Activated CD8-positive, alpha-beta memory T cell treated with anti-CD3 and anti-CD28 coated beads, Interleukin-2, amount 50 U/mL, for 1 hour (primary cell): ENCODE data around the gene PLIN5.
"Not testable (repeated sequence)": the region's sequence is repeated elsewhere in the genome, so short reads cannot be mapped to it uniquely, and the experiment has no call there.

Experiments used
- DNase-seq: peaks from one replicate; pipeline ENCODE4 v3.0.0-alpha.2; 2020; ENCODE audit errors: extremely low read depth

PLIN5 gene

GRCh38 chr19:4543842-4544647 is 9.0 kb upstream of the PLIN5 start:
- DNase-seq = no peak

- no peak for DNase-seq
Observed at GRCh38 chr19:4542896-4543841, 8.1 kb upstream of the PLIN5 start.

- not testable (repeated sequence) for DNase-seq
Observed at GRCh38 chr19:4541806-4542145, 6.8 kb upstream of the PLIN5 start.

- DNase-seq = no peak
Observed at GRCh38 chr19:4541114-4541805, 6.2 kb upstream of the PLIN5 start.

GRCh38 chr19:4539693-4540581 is 4.9 kb upstream of the PLIN5 start, which contains the start of gene LRG1:
Gene LRG1 (minus strand): TSS chr19:4540036. CDS start chr19:4540013, 23 bp downstream.
- DNase-seq = no peak

GRCh38 chr19:4539169-4539692 is 4.2 kb upstream of the PLIN5 start:
- no peak for DNase-seq

- DNase-seq = no peak
Observed at GRCh38 chr19:4538601-4538954, 3.6 kb upstream of the PLIN5 start.

GRCh38 chr19:4537953-4538600 is 3.1 kb upstream of the PLIN5 start:
- no peak for DNase-seq

- DNase-seq = no peak
Observed at GRCh38 chr19:4536798-4537197, 1.8 kb upstream of the PLIN5 start.

- no peak for DNase-seq
Observed at GRCh38 chr19:4533835-4534424, 1.1 kb downstream of the PLIN5 start.

GRCh38 chr19:4533334-4533733 is 1.7 kb downstream of the PLIN5 start:
- no peak for DNase-seq

- no peak for DNase-seq
Observed at GRCh38 chr19:4531562-4532165, 3.4 kb downstream of the PLIN5 start.

- no peak for DNase-seq
Observed at GRCh38 chr19:4529924-4530522, 5.0 kb downstream of the PLIN5 start.

GRCh38 chr19:4528843-4529242 is 6.2 kb downstream of the PLIN5 start:
- no peak for DNase-seq

- DNase-seq = not testable (repeated sequence)
Observed at GRCh38 chr19:4527377-4527776, 7.6 kb downstream of the PLIN5 start.

GRCh38 chr19:4525563-4526002 is 9.4 kb downstream of the PLIN5 start:
- no peak for DNase-seq

- no peak for DNase-seq
Observed at GRCh38 chr19:4524808-4525562, 10.0 kb downstream of the PLIN5 start.
